HG03439 (cell line): ENCODE results near the gene FBXL17.

Experiments used
- ATAC-seq: cut with Tn5 transposase; IDR thresholded peaks from one replicate; pipeline ENCODE4 v1.9.1; 2021; ENCODE audit warnings: mild to moderate bottlenecking, moderate library complexity; ENCODE audit not compliant: unreplicated experiment

FBXL17 gene

GRCh38 chr5:108251350-108251749, 130.5 kb downstream of the FBXL17 start:
- no peak for ATAC-seq

GRCh38 chr5:108249785-108250426, 132.0 kb downstream of the FBXL17 start:
- ATAC-seq, result no peak

GRCh38 chr5:108249095-108249784, 132.7 kb downstream of the FBXL17 start:
- no peak for ATAC-seq

- ATAC-seq, result no peak
Measured at GRCh38 chr5:108238936-108239887, 142.7 kb downstream of the FBXL17 start.

GRCh38 chr5:108238461-108238860, 143.4 kb downstream of the FBXL17 start:
- no peak for ATAC-seq

- ATAC-seq, result no peak
Measured at GRCh38 chr5:108233617-108234155, 148.2 kb downstream of the FBXL17 start.

GRCh38 chr5:108232805-108233204, 149.1 kb downstream of the FBXL17 start:
- ATAC-seq, result no peak

GRCh38 chr5:108222011-108222410, 159.9 kb downstream of the FBXL17 start:
- ATAC-seq, result no peak

GRCh38 chr5:108220834-108221233, 161.1 kb downstream of the FBXL17 start:
- no peak for ATAC-seq

- no peak for ATAC-seq
Measured at GRCh38 chr5:108216890-108217289, 165.0 kb downstream of the FBXL17 start.

- ATAC-seq, result no peak
Measured at GRCh38 chr5:108214857-108215256, 167.0 kb downstream of the FBXL17 start.

- no peak for ATAC-seq
Measured at GRCh38 chr5:108212775-108213346, 169.0 kb downstream of the FBXL17 start.

GRCh38 chr5:108206707-108207106, 175.2 kb downstream of the FBXL17 start:
- no peak for ATAC-seq

- no peak for ATAC-seq
Measured at GRCh38 chr5:108201721-108202120, 180.2 kb downstream of the FBXL17 start.

GRCh38 chr5:108196276-108196675, 185.6 kb downstream of the FBXL17 start:
- no peak for ATAC-seq

GRCh38 chr5:108193021-108193795, 188.7 kb downstream of the FBXL17 start:
- ATAC-seq, result no peak

GRCh38 chr5:108184940-108185339, 197.0 kb downstream of the FBXL17 start:
- no peak for ATAC-seq

GRCh38 chr5:108181975-108182374, 199.9 kb downstream of the FBXL17 start:
- no peak for ATAC-seq

- no peak for ATAC-seq
Measured at GRCh38 chr5:108174286-108174685, 207.6 kb downstream of the FBXL17 start.

- ATAC-seq, result no peak
Measured at GRCh38 chr5:108171759-108172158, 210.1 kb downstream of the FBXL17 start.
